ENCODE measurements around the gene THRB. TPM values are rescaled to one million over a fixed set of nuclear protein-coding genes. Genes with fewer than 3 reads are reported as not detected.

The THRB gene
- total RNA-seq, 5 donors from 2014 or later (not counting 1 experiment from before 2014, with no cell fraction given): 0.03 to 0.29 (median 0.19) TPM; not detected in 2

- no peaks in the 10 kb centered on the region for H3K4me1 Mint-ChIP-seq
- H3K4me3 Mint-ChIP-seq: no peak overlapping the region
- Histone ChIP-seq H3K36me3 (ENCODE audit: control insufficient read depth in 2 of 2, extremely low read depth in 1 of 2, insufficient read depth in 1 of 2, low read length in 1 of 2) (no peaks in the 10 kb centered on the region), H3K27ac (ENCODE audit: low read length) (no peak overlapping the region), H3K9me3 (no peaks in the 10 kb centered on the region), H3K27me3 (replicated peaks in 1 of 2; ENCODE audit: control insufficient read depth in 2 of 2, extremely low read depth in 1 of 2, insufficient read depth in 2 of 2, low read length in 1 of 2) (no peaks in the 10 kb centered on the region), H3K4me1 (ENCODE audit: control insufficient read depth in 1 of 2, extremely low read depth in 1 of 2, insufficient read depth in 2 of 2, low read length in 2 of 2) (no peaks in the 10 kb centered on the region), H3K4me3 (ENCODE audit: control insufficient read depth in 1 of 2, extremely low read depth in 1 of 2, low read length in 1 of 2) (no peak overlapping the region)
- DNase-seq: no peak
- H3K27me3 Mint-ChIP-seq: no peaks in the 10 kb centered on the region
- 100% methylated on average over 1 of the region's 3 CpGs for WGBS (ENCODE audit: insufficient coverage)
- ATAC-seq (replicated peaks in 1 of 4): no peak
- CTCF ChIA-PET: no interaction called here
- no peak overlapping the region for H3K27ac Mint-ChIP-seq
- POLR2A ChIA-PET: no interaction called here
- H3K36me3 Mint-ChIP-seq: no peaks in the 10 kb centered on the region
- H3K9me3 Mint-ChIP-seq: peaks cover 0 to 10% (median 5%) of the 10 kb centered on the region in 3 donors
These were observed 204.1 kb downstream of the THRB start for GRCh38 chr3:24290596-24290995.

- POLR2A ChIA-PET: no interaction called here
- Mint-ChIP-seq H3K4me1 (no peaks in the 10 kb centered on the region), H3K36me3 (no peaks in the 10 kb centered on the region), H3K4me3 (no peak overlapping the region), H3K9me3 (peaks cover 0 to 5% (median 5%) of the 10 kb centered on the region in 3 donors), H3K27ac (no peak overlapping the region), H3K27me3 (no peaks in the 10 kb centered on the region)
- no peaks in the 10 kb centered on the region for H3K27me3 ChIP-seq (replicated peaks in 1 of 2; ENCODE audit: control insufficient read depth in 2 of 2, extremely low read depth in 1 of 2, insufficient read depth in 2 of 2, low read length in 1 of 2)
- no peak overlapping the region for H3K27ac ChIP-seq (ENCODE audit: low read length)
- ATAC-seq (replicated peaks in 1 of 4) (no peak), DNase-seq (no peak)
- H3K36me3 ChIP-seq (ENCODE audit: control insufficient read depth in 2 of 2, extremely low read depth in 1 of 2, insufficient read depth in 1 of 2, low read length in 1 of 2): no peaks in the 10 kb centered on the region
- no peaks in the 10 kb centered on the region for H3K9me3 ChIP-seq
- no peaks in the 10 kb centered on the region for H3K4me1 ChIP-seq (ENCODE audit: control insufficient read depth in 1 of 2, extremely low read depth in 1 of 2, insufficient read depth in 2 of 2, low read length in 2 of 2)
- CTCF ChIA-PET: no interaction called here
- WGBS (ENCODE audit: insufficient coverage): 74% methylated on average over 5 of the region's 8 CpGs
- no peak overlapping the region for H3K4me3 ChIP-seq (ENCODE audit: control insufficient read depth in 1 of 2, extremely low read depth in 1 of 2, low read length in 1 of 2)
These were observed 206.0 kb downstream of the THRB start for GRCh38 chr3:24288496-24289236.

- DNase-seq: no peak
- Histone ChIP-seq H3K36me3 (ENCODE audit: control insufficient read depth in 2 of 2, extremely low read depth in 1 of 2, insufficient read depth in 1 of 2, low read length in 1 of 2) (no peaks in the 10 kb centered on the region), H3K27ac (ENCODE audit: low read length) (no peak overlapping the region), H3K4me3 (ENCODE audit: control insufficient read depth in 1 of 2, extremely low read depth in 1 of 2, low read length in 1 of 2) (no peak overlapping the region), H3K27me3 (replicated peaks in 1 of 2; ENCODE audit: control insufficient read depth in 2 of 2, extremely low read depth in 1 of 2, insufficient read depth in 2 of 2, low read length in 1 of 2) (no peaks in the 10 kb centered on the region), H3K9me3 (no peaks in the 10 kb centered on the region), H3K4me1 (ENCODE audit: control insufficient read depth in 1 of 2, extremely low read depth in 1 of 2, insufficient read depth in 2 of 2, low read length in 2 of 2) (no peaks in the 10 kb centered on the region)
- ChIA-PET CTCF (no interaction called here), POLR2A (no interaction called here)
- no peak overlapping the region for H3K4me3 Mint-ChIP-seq
- no peaks in the 10 kb centered on the region for H3K4me1 Mint-ChIP-seq
- no peaks in the 10 kb centered on the region for H3K36me3 Mint-ChIP-seq
- no peak for ATAC-seq (replicated peaks in 1 of 4)
- H3K9me3 Mint-ChIP-seq: peaks cover 0 to 5% (median 5%) of the 10 kb centered on the region in 3 donors
- no peak overlapping the region for H3K27ac Mint-ChIP-seq
- WGBS (ENCODE audit: insufficient coverage): no CpG with 5 or more reads among the region's 3 CpGs
- H3K27me3 Mint-ChIP-seq: no peaks in the 10 kb centered on the region
These were observed 206.7 kb downstream of the THRB start for GRCh38 chr3:24287755-24288450.

- peaks cover 0 to 5% (median 5%) of the 10 kb centered on the region in 3 donors for H3K9me3 Mint-ChIP-seq
- no CpG with 5 or more reads among the region's 3 CpGs for WGBS (ENCODE audit: insufficient coverage)
- no peak overlapping the region for H3K4me3 Mint-ChIP-seq
- POLR2A ChIA-PET: no interaction called here
- no peaks in the 10 kb centered on the region for H3K36me3 Mint-ChIP-seq
- Histone ChIP-seq H3K4me1 (ENCODE audit: control insufficient read depth in 1 of 2, extremely low read depth in 1 of 2, insufficient read depth in 2 of 2, low read length in 2 of 2) (no peaks in the 10 kb centered on the region), H3K36me3 (ENCODE audit: control insufficient read depth in 2 of 2, extremely low read depth in 1 of 2, insufficient read depth in 1 of 2, low read length in 1 of 2) (no peaks in the 10 kb centered on the region), H3K9me3 (no peaks in the 10 kb centered on the region), H3K27me3 (replicated peaks in 1 of 2; ENCODE audit: control insufficient read depth in 2 of 2, extremely low read depth in 1 of 2, insufficient read depth in 2 of 2, low read length in 1 of 2) (no peaks in the 10 kb centered on the region), H3K27ac (ENCODE audit: low read length) (no peak overlapping the region), H3K4me3 (ENCODE audit: control insufficient read depth in 1 of 2, extremely low read depth in 1 of 2, low read length in 1 of 2) (no peak overlapping the region)
- no peaks in the 10 kb centered on the region for H3K27me3 Mint-ChIP-seq
- H3K4me1 Mint-ChIP-seq: no peaks in the 10 kb centered on the region
- H3K27ac Mint-ChIP-seq: no peak overlapping the region
- ATAC-seq (replicated peaks in 1 of 4): no peak
- DNase-seq: no peak
- CTCF ChIA-PET: no interaction called here
These were observed 208.2 kb downstream of the THRB start for GRCh38 chr3:24286405-24286804.

GRCh38 chr3:24278543-24278942 is 216.1 kb downstream of the THRB start:
- Mint-ChIP-seq H3K4me3 (no peak overlapping the region), H3K4me1 (no peaks in the 10 kb centered on the region), H3K27ac (no peak overlapping the region), H3K36me3 (no peaks in the 10 kb centered on the region), H3K9me3 (no peaks in the 10 kb centered on the region), H3K27me3 (peaks cover 7% of the 10 kb centered on the region in 2 donors)
- no peak for ATAC-seq (replicated peaks in 1 of 4)
- DNase-seq: no peak
- ChIA-PET CTCF (no interaction called here), POLR2A (no interaction called here)
- Histone ChIP-seq H3K4me1 (ENCODE audit: control insufficient read depth in 1 of 2, extremely low read depth in 1 of 2, insufficient read depth in 2 of 2, low read length in 2 of 2) (no peaks in the 10 kb centered on the region), H3K9me3 (no peaks in the 10 kb centered on the region), H3K4me3 (ENCODE audit: control insufficient read depth in 1 of 2, extremely low read depth in 1 of 2, low read length in 1 of 2) (no peak overlapping the region), H3K27ac (ENCODE audit: low read length) (no peak overlapping the region), H3K27me3 (replicated peaks in 1 of 2; ENCODE audit: control insufficient read depth in 2 of 2, extremely low read depth in 1 of 2, insufficient read depth in 2 of 2, low read length in 1 of 2) (no peaks in the 10 kb centered on the region), H3K36me3 (ENCODE audit: control insufficient read depth in 2 of 2, extremely low read depth in 1 of 2, insufficient read depth in 1 of 2, low read length in 1 of 2) (no peaks in the 10 kb centered on the region)
- WGBS (ENCODE audit: insufficient coverage): no CpG with 5 or more reads among the region's 1 CpG

- H3K9me3 Mint-ChIP-seq: no peaks in the 10 kb centered on the region
- H3K4me3 Mint-ChIP-seq: no peak overlapping the region
- no peaks in the 10 kb centered on the region for H3K4me1 Mint-ChIP-seq
- Histone ChIP-seq H3K4me3 (ENCODE audit: control insufficient read depth in 1 of 2, extremely low read depth in 1 of 2, low read length in 1 of 2) (no peak overlapping the region), H3K4me1 (ENCODE audit: control insufficient read depth in 1 of 2, extremely low read depth in 1 of 2, insufficient read depth in 2 of 2, low read length in 2 of 2) (no peaks in the 10 kb centered on the region), H3K27me3 (replicated peaks in 1 of 2; ENCODE audit: control insufficient read depth in 2 of 2, extremely low read depth in 1 of 2, insufficient read depth in 2 of 2, low read length in 1 of 2) (no peaks in the 10 kb centered on the region), H3K27ac (ENCODE audit: low read length) (no peak overlapping the region), H3K9me3 (no peaks in the 10 kb centered on the region), H3K36me3 (ENCODE audit: control insufficient read depth in 2 of 2, extremely low read depth in 1 of 2, insufficient read depth in 1 of 2, low read length in 1 of 2) (no peaks in the 10 kb centered on the region)
- H3K27me3 Mint-ChIP-seq: peaks cover 5 to 7% of the 10 kb centered on the region in 2 donors
- H3K27ac Mint-ChIP-seq: no peak overlapping the region
- DNase-seq (no peak), ATAC-seq (replicated peaks in 1 of 4) (no peak)
- WGBS (ENCODE audit: insufficient coverage): no CpG with 5 or more reads among the region's 2 CpGs
- no peaks in the 10 kb centered on the region for H3K36me3 Mint-ChIP-seq
- ChIA-PET POLR2A (no interaction called here), CTCF (no interaction called here)
These were observed 221.2 kb downstream of the THRB start for GRCh38 chr3:24273491-24273890.
